Measurements from ENCODE around the gene TEP1. TPM values are rescaled to one million over a fixed set of nuclear protein-coding genes. Genes with fewer than 3 reads are reported as not detected.

The TEP1 gene
- total RNA-seq = 8.8 TPM

GRCh38 chr14:20412876-20413743 lies at the start of gene TEP1:
Gene TEP1 (minus strand): TSS chr14:20413501. CDS start chr14:20408439, 5,062 bp downstream.

GRCh38 chr14:20461225-20462141 lies 48.2 kb upstream of the TEP1 start, which contains the start of gene PIP4P1:
Gene PIP4P1 (minus strand): TSS chr14:20461434. CDS start chr14:20461325, 109 bp downstream.

DNA sequence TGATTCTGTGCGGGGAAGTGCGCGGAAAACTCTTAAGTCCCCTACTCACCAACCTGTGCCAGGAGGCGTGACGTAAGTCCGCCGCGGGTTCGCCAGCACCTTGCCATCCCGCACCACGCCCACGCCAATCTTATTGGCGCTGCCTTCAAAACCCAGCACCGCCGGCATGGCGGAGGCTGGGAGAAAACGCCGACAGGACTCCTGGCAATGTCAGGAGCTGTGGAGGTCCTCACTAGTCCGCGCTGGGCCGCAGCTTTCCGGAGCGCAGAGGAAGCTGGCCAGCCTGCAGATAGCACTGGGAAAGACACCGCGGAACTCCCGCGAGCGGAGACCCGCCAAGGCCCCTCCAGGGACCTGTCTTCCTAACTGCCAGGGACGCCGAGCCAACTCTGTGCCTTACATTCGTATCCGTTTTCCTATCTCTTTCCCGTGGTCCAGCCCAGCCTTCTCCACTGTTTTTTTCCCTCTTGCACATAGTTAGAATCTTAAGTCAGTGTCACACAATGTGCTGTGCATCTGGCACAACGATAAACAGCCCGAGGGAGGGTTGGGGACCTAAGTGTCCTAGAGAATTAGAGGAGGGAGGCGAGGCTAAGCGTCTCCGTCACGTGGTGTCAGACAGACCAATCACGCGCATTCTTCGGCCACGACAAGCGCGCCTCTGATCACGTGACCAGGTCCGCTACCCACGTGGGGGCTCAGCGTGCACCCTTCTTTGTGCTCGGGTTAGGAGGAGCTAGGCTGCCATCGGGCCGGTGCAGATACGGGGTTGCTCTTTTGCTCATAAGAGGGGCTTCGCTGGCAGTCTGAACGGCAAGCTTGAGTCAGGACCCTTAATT lies 41.4 kb upstream of the TEP1 start, which contains the start of the genes APEX1 and OSGEP:
Gene APEX1, plus strand, starts transcription at position 711 of the 839 bp plus-strand sequence. CDS start 420 bp downstream, outside the sequence.
Gene OSGEP, minus strand, starts transcription at position 297 of the 839 bp plus-strand sequence. Its CDS starts 129 bp downstream, at position 168.

DNA sequence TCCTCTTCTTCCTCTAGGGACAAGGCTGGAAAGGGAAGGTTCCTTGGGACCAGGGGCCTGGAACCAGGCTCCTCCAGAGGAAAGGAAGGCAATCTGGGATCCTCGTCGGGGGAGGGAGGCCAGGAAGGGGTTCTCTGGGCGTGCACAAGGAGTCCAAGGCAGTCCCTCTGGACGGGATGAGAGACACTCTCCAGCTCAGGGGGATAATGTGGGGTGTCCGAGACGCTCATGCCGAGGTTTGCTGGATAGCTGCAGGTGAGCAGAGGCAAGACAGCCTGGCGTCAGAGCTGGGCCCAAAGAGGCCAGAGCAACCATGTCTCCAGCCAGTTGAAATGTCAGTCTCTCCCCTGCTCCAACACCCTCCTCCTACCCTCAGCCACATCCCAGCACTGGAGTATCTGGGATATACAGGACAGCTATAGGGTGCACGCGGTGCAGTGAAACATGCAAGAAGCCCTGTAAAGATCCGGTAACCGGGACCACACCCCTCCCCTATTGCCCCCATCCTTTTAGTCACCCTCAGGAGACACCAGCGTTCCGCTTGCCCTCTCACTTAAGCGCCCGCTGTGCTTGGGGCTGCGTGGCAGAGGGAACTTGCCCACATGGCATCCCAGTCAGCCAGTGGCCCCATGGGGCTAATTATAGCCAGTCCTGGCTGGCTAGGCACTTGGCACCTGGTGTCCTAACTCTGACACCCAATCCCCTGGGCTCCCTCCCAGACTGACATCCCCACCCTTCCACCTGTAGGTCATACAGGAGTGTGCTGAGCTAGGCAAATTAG lies 22.5 kb upstream of the TEP1 start, which contains the start of gene KLHL33:
Gene KLHL33, minus strand, starts transcription at position 585 of the 781 bp plus-strand sequence. Its CDS starts 355 bp downstream, at position 230.

DNA sequence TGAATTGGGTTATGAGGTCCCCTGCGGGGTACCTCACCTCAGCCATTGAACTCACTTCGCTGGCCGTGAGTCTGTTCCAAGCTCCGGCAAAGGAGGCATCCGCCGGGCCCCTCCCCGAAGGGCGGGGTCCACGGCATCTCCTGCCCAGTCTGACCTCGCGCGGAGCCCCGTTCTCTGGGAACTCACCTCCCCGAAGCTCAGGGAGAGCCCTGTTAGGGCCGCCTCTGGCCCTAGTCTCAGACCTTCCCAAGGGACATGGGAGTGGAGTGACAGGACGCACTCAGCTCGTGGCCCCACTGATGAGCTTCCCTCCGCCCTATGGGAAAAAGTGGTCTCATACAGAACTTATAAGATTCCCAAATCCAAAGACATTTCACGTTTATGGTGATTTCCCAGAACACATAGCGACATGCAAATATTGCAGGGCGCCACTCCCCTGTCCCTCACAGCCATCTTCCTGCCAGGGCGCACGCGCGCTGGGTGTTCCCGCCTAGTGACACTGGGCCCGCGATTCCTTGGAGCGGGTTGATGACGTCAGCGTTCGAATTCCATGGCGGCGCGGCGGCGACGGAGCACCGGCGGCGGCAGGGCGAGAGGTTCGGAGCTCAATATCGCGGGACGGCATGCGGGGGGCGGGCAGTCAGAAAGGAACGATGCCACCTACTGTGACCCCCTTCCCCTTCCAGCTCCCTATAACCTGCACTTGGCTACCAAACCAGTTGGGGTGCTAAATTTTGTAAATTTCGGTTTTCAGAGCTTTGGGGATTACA lies 70.0 kb downstream of the TEP1 start, which contains the start of gene PARP2:
Gene PARP2, plus strand, starts transcription at position 544 of the 770 bp plus-strand sequence. Its CDS starts 7 bp downstream, at position 551.

DNA sequence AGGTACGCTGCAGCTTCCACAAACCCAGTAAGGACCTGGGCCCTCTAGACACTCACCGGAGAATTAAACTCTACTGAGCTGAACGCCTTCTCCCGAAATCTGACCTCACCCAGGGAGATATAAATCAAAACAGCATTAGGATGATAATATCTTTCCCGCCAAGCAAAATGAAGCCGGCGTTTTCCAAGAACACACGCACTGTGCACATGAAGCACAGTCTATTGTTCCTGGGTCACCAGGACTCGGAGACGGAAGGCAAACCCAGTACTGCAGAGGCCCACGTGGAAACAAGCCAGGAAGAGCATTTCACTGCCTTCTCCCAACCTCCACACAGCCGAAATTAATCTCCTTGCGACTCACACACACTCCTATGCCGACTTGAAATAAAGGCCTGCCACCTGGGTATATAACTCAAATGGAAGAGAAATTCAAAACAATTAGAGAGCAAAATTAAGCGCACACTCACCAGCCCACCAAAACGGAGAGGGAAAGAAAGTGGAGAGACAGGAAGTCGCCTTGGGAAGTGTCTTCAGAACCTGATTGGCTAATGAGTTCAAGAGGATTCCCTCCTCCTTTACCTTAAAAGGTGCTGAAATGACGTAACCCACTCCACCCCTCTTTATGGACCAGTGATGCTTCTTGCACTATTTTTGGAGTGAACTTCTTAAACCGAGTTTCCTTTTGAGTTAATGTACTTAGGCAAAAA lies 80.4 kb downstream of the TEP1 start, which contains the start of gene CCNB1IP1:
Gene CCNB1IP1, minus strand, starts transcription at position 492 of the 706 bp plus-strand sequence. CDS start 16,756 bp downstream, outside the sequence.

Small RNA genes lying within 50 kb of the gene (small RNA-seq; reads per million reads assigned to genes)
- gene RNA5SP382 (0.18 reads per million), gene SNORA79B (0.36 reads per million, percentile 34 among the genes with 10 or more reads in this experiment), gene SNORD126 (315 reads per million, percentile 98 among the genes with 10 or more reads in this experiment)

Other genes starting within 250 kb of the TEP1 start
- gene OR11G2, start 222.6 kb downstream of the TEP1 start, total RNA-seq = not detected
- not detected for gene OR11H6, start 189.8 kb downstream of the TEP1 start, total RNA-seq
- not detected for gene OR11H7, start 184.5 kb downstream of the TEP1 start, total RNA-seq
- gene OR11H4, start 174.2 kb downstream of the TEP1 start, total RNA-seq = not detected
- 33.4 TPM for gene TTC5, start 107.5 kb downstream of the TEP1 start, total RNA-seq
- 66.4 TPM for gene CCNB1IP1, start 80.2 kb downstream of the TEP1 start, total RNA-seq
- gene PARP2, start 69.9 kb downstream of the TEP1 start, total RNA-seq = 22.1 TPM
- gene KLHL33, start 22.7 kb upstream of the TEP1 start, total RNA-seq = 0.23 TPM
- 32.8 TPM for gene OSGEP, start 41.3 kb upstream of the TEP1 start, total RNA-seq
- gene APEX1, start 41.7 kb upstream of the TEP1 start, total RNA-seq = 53.3 TPM
- gene PIP4P1, start 47.9 kb upstream of the TEP1 start, total RNA-seq = 29.5 TPM
- gene PNP, start 55.9 kb upstream of the TEP1 start, total RNA-seq = 12.7 TPM
- gene RNASE10, start 92.0 kb upstream of the TEP1 start, total RNA-seq = not detected
- not detected for gene RNASE9, start 147.5 kb upstream of the TEP1 start, total RNA-seq
- not detected for gene RNASE11, start 174.5 kb upstream of the TEP1 start, total RNA-seq
- not detected for gene RNASE12, start 177.9 kb upstream of the TEP1 start, total RNA-seq
- not detected for gene OR6S1, start 228.2 kb upstream of the TEP1 start, total RNA-seq

All from diencephalon (tissue), 1 donor.